NT2/D1 (cell line): ENCODE measurements around the gene PPP1R1A.

Experiments
- YY1 ChIP-seq: IDR thresholded peaks from 2 replicates; pipeline ENCODE4 v1.6.1; 2011; ENCODE audit not compliant: insufficient read length, insufficient read depth
- ZNF274 ChIP-seq: IDR thresholded peaks from 2 replicates; pipeline ENCODE4 v1.6.1; 2011; ENCODE audit warnings: mild to moderate bottlenecking, low read depth, low read length

DNA sequence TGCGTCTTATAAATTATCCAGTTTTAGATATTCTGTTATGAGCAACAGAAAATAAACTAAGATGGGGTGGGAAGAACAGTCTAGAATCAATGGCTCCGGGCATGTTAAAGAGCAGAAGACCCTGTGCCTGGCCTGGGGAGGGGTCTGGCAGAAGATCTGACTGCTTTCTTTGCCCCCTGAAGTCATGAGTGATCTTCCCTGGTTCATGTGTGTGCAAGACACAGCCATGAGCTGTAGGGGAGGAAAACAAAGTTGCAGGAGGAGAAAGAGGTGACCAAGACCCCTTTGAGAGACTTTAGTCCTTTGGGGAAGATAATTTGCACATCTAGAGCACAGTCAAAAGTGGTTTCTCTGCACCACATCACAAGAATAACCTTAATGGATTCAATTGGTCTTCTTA lies 41.5 kb upstream of the PPP1R1A start:
- TF ChIP-seq YY1: no peak
- TF ChIP-seq ZNF274: no peak
